Liver (tissue), 9 donors: ENCODE measurements around the gene ANKRD53. TPM values are rescaled to one million over a fixed set of nuclear protein-coding genes. Genes with fewer than 3 reads are reported as not detected.

Source experiments
- DNase-seq: peaks from one replicate; pipeline ENCODE4 v3.0.0-alpha.2; 2017; ENCODE audit warnings: low spot score
- H3K27ac ChIP-seq, 2 donors: one replicate each; pipeline ENCODE4 v1.7.0; 2013; ENCODE audit warnings: inconsistent platforms in 2 of 2, low read length in 2 of 2, control low read depth in 1 of 2, low read depth in 1 of 2, mild to moderate bottlenecking in 1 of 2
- H3K27me3 ChIP-seq, 4 donors: one replicate each; pipeline versions ENCODE4 v1.6.1 to v1.7.0; 2013; ENCODE audit warnings: low read length in 3 of 4, inconsistent platforms in 1 of 4, mild to moderate bottlenecking in 1 of 4, moderate library complexity in 1 of 4; ENCODE audit not compliant: control insufficient read depth in 4 of 4, insufficient read depth in 4 of 4
- H3K36me3 ChIP-seq, 4 donors: one replicate each; pipeline versions ENCODE4 v1.6.1 to v1.7.0; 2013; ENCODE audit warnings: low read length in 3 of 4, mild to moderate bottlenecking in 3 of 4, low read depth in 1 of 4, moderate library complexity in 1 of 4; ENCODE audit not compliant: control insufficient read depth in 4 of 4, insufficient read depth in 3 of 4
- H3K4me1 ChIP-seq, 4 donors: one replicate each; pipeline versions ENCODE4 v1.6.1 to v1.7.0; 2013; ENCODE audit warnings: low read length in 3 of 4, mild to moderate bottlenecking in 3 of 4, moderate library complexity in 1 of 4; ENCODE audit not compliant: control insufficient read depth in 4 of 4, insufficient read depth in 4 of 4
- H3K4me3 ChIP-seq, 3 donors: one replicate each; pipeline versions ENCODE4 v1.6.1 to v1.7.0; 2013; ENCODE audit warnings: low read length in 3 of 3, control low read depth in 1 of 3, low read depth in 1 of 3, mild to moderate bottlenecking in 1 of 3
- H3K9ac ChIP-seq, 2 donors: one replicate each; pipeline ENCODE4 v1.7.0; 2013; ENCODE audit warnings: low read length in 2 of 2, mild to moderate bottlenecking in 2 of 2, moderate library complexity in 2 of 2, control low read depth in 1 of 2, low read depth in 1 of 2
- H3K9me3 ChIP-seq, 4 donors: one replicate each; pipeline versions ENCODE4 v1.6.1 to v1.7.0; 2013; ENCODE audit warnings: low read length in 3 of 4; ENCODE audit not compliant: control insufficient read depth in 4 of 4
- ATF3 ChIP-seq: IDR thresholded peaks from 2 replicates; pipeline ENCODE4 v1.6.1; 2016; ENCODE audit warnings: antibody characterized with exemption
- FOXA2 ChIP-seq: IDR thresholded peaks from 2 replicates; pipeline ENCODE4 v1.6.1; 2016; ENCODE audit warnings: antibody characterized with exemption
- GABPA ChIP-seq, 2 donors: IDR thresholded peaks in 1 of 2; conservative IDR thresholded peaks in 1 of 2; 2 replicates each; pipeline ENCODE4 v1.6.1; 2016; ENCODE audit warnings: antibody characterized with exemption in 2 of 2, mild to moderate bottlenecking in 1 of 2, moderate library complexity in 1 of 2
- HNF4A ChIP-seq, 2 donors: conservative IDR thresholded peaks; 2 replicates each; pipeline ENCODE4 v1.6.1; 2016; ENCODE audit warnings: antibody characterized with exemption in 2 of 2, mild to moderate bottlenecking in 2 of 2
- HNF4G ChIP-seq: IDR thresholded peaks from 2 replicates; pipeline ENCODE4 v1.6.1; 2016; ENCODE audit warnings: antibody characterized with exemption
- JUND ChIP-seq, 2 donors: IDR thresholded peaks; 2 replicates each; pipeline ENCODE4 v1.6.1; 2016; ENCODE audit warnings: antibody characterized with exemption in 2 of 2
- MAX ChIP-seq: IDR thresholded peaks from 2 replicates; pipeline ENCODE4 v1.6.1; 2016; ENCODE audit warnings: antibody characterized with exemption
- NR2F2 ChIP-seq: IDR thresholded peaks from 2 replicates; pipeline ENCODE4 v1.6.1; 2016; ENCODE audit warnings: antibody characterized with exemption
- RAD21 ChIP-seq, 2 donors: IDR thresholded peaks; 2 replicates each; pipeline ENCODE4 v1.6.1; 2016; ENCODE audit warnings: antibody characterized with exemption in 2 of 2, mild to moderate bottlenecking in 2 of 2
- REST ChIP-seq: IDR thresholded peaks from 2 replicates; pipeline ENCODE4 v1.6.1; 2016; ENCODE audit warnings: antibody characterized with exemption, mild to moderate bottlenecking
- RXRA ChIP-seq, 2 donors: IDR thresholded peaks; 2 replicates each; pipeline ENCODE4 v1.6.1; 2017 to 2018; ENCODE audit warnings: antibody characterized with exemption in 2 of 2, mild to moderate bottlenecking in 1 of 2
- SP1 ChIP-seq: IDR thresholded peaks from 2 replicates; pipeline ENCODE4 v1.6.1; 2018; ENCODE audit warnings: antibody characterized with exemption, mild to moderate bottlenecking
- YY1 ChIP-seq: IDR thresholded peaks from 2 replicates; pipeline ENCODE4 v1.6.1; 2016; ENCODE audit warnings: antibody characterized with exemption, mild to moderate bottlenecking
- WGBS: extraction: QIAGEN DNeasy Blood & Tissue Kit; methylation state at CpG from one replicate; pipeline ENCODE4 v1.1.7; 2013; 5-methylcytosine and 5-hydroxymethylcytosine counted together
- polyA plus RNA-seq, 2 donors: library from polyadenylated mRNA; stranded (reverse) in 1 of 2; unstranded in 1 of 2; fragments of 200-250 nt in 1 of 2; fragments of >200 nt in 1 of 2; fragmentation: Nextera tagmentation in 1 of 2; extraction: Ambion mirVana in 1 of 2; gene quantifications; one replicate each; pipeline versions ENCODE4 v1.2.1 to v1.2.3, GENCODE V29; 2013 to 2015
- total RNA-seq, 2 donors: library from RNA; depleted of rRNA; stranded (reverse); fragments of >200 nt; gene quantifications; one replicate each; pipeline ENCODE4 v1.2.3, GENCODE V29; 2014
- TF ChIP-seq, protein P1 (sequence below): IDR thresholded peaks from 2 replicates; pipeline ENCODE4 v1.6.1; 2016; ENCODE audit warnings: antibody characterized with exemption
- donor health status: healthy.
- donor health status: healthy.
- donor health status: healthy.
- donor health status: healthy.
- donor health status: healthy.

ANKRD53 gene
- total and polyA plus RNA-seq, 4 donors, result 0.29 to 0.50 (median 0.39) TPM

GRCh38 chr2:70937866-70938585 lies 40.4 kb upstream of the ANKRD53 start:
- DNase-seq, result no peak
- Histone ChIP-seq H3K9ac (no peak overlapping the region), H3K27me3 (no peaks in the 10 kb centered on the region), H3K4me1 (no peaks in the 10 kb centered on the region), H3K36me3 (no peaks in the 10 kb centered on the region), H3K9me3 (no peaks in the 10 kb centered on the region), H3K27ac (no peak overlapping the region), H3K4me3 (no peak overlapping the region)
- WGBS, result 75% methylated on average over 10 of the region's 10 CpGs
- TF ChIP-seq RAD21 (IDR thresholded peaks at IDR 0.05) (no peak), MAX (no peak), FOXA2 (no peak)
- TF ChIP-seq, protein P1, sequence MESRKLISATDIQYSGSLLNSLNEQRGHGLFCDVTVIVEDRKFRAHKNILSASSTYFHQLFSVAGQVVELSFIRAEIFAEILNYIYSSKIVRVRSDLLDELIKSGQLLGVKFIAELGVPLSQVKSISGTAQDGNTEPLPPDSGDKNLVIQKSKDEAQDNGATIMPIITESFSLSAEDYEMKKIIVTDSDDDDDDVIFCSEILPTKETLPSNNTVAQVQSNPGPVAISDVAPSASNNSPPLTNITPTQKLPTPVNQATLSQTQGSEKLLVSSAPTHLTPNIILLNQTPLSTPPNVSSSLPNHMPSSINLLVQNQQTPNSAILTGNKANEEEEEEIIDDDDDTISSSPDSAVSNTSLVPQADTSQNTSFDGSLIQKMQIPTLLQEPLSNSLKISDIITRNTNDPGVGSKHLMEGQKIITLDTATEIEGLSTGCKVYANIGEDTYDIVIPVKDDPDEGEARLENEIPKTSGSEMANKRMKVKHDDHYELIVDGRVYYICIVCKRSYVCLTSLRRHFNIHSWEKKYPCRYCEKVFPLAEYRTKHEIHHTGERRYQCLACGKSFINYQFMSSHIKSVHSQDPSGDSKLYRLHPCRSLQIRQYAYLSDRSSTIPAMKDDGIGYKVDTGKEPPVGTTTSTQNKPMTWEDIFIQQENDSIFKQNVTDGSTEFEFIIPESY, result no peak

- no peak overlapping the region for H3K4me3 ChIP-seq
- H3K27ac ChIP-seq, result no peak overlapping the region
- 60% methylated on average over 3 of the region's 3 CpGs for WGBS
- TF ChIP-seq ATF3 (no peak), GABPA (IDR thresholded peaks at IDR 0.05 in 1 of 2, conservative IDR thresholded peaks at IDR 0.05 in 1 of 2) (no peak), NR2F2 (no peak), YY1 (no peak), RXRA (IDR thresholded peaks at IDR 0.05) (no peak), SP1 (no peak)
- H3K4me1 ChIP-seq, result no peaks in the 10 kb centered on the region
- H3K9me3 ChIP-seq, result no peaks in the 10 kb centered on the region
- H3K36me3 ChIP-seq, result no peaks in the 10 kb centered on the region
- H3K9ac ChIP-seq, result no peak overlapping the region
- no peaks in the 10 kb centered on the region for H3K27me3 ChIP-seq
- no peak for DNase-seq
Measured at GRCh38 chr2:70938586-70938950, 39.9 kb upstream of the ANKRD53 start.

DNA sequence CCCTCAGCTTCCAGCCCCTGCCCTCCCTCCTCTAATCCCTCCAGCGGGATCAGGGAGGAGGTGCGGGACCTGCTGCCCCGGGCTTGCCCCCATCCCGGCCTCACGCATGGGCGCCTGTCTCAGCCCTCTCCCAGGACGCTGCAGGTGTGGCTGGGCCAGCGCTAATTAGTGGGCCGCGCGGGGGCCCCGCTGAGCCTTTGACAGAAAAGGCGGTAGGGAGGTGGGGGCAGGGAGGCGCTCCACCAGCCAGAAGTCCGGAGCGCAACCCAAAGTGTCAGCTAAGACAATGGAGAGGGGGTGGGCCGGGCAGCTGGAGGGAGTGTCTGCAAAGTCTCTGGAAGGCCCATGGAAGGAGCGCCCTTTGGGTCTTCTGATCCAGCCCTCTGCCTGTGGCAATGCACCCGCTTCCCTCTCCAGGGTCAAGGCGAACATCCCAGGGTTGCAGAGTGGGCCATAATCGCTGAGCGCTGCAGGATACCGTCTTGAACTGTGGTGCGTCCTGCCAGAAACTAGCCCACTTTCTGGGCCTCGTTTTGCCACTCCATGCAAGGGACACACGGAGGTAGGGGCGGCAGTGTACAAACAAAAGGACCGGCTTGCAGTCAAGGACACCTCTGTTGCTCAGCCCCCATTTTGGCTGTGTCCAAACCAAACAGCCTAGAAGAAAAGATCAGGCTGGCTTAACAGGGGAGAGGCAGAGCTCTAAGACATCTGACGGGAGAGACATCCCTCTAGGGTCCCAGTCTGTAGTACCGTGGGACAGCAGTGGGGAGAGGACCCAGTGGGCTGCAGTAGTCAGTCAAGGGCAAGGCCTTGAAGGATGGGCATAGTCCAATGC lies 39.2 kb upstream of the ANKRD53 start:
- no peak overlapping the region for H3K27ac ChIP-seq
- 54% methylated on average over 30 of the region's 30 CpGs for WGBS
- no peak for TF ChIP-seq NR2F2
- TF ChIP-seq ATF3, result no peak
- no peak for TF ChIP-seq HNF4A (conservative IDR thresholded peaks at IDR 0.05)
- no peak for TF ChIP-seq FOXA2
- TF ChIP-seq MAX, result no peak
- no peak for TF ChIP-seq JUND (IDR thresholded peaks at IDR 0.05)
- TF ChIP-seq, protein P1, result no peak
- TF ChIP-seq RXRA (IDR thresholded peaks at IDR 0.05), result no peak
- no peak for TF ChIP-seq REST
- TF ChIP-seq HNF4G, result no peak

More for the DNA sequence above, 39.2 kb upstream of the ANKRD53 start:
- H3K27me3 ChIP-seq, result no peaks in the 10 kb centered on the region
- DNase-seq, result no peak
- H3K4me1 ChIP-seq, result no peaks in the 10 kb centered on the region
- no peak overlapping the region for H3K4me3 ChIP-seq
- H3K9ac ChIP-seq, result no peak overlapping the region
- no peaks in the 10 kb centered on the region for H3K9me3 ChIP-seq
- H3K36me3 ChIP-seq, result no peaks in the 10 kb centered on the region
